ENCODE data around the gene OCIAD2. TPM values are rescaled to one million over a fixed set of nuclear protein-coding genes. Genes with fewer than 3 reads are reported as not detected.

Gene OCIAD2
- total and polyA plus RNA-seq, 2 of the 8 experiments (the other 6 are each of a cell fraction or from before 2014, with no cell fraction given) = 105 to 122 TPM

DNA sequence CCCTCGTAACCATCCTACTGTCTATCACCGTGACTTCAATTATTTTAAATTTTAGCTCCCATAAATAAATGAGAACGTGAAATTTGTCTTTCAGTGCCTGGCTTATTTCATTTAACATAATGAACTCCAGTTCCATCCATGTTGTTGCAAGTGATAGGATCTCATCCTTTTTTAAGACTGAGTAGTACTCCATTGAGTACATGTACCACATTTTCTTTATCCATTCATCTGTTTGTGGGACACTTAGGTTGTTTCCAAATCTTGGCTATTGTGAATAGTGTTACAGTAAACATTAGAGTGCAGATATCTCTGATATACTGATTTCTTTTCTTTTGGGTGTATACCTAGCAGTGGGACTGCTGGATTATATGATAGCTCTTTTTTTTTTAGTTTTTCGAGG is 42.8 kb downstream of the OCIAD2 start:
- no peak overlapping the region for H2BK120ac ChIP-seq (replicated peaks; ENCODE audit: low read depth, low read length)
- DNase-seq (ENCODE audit: low read depth in 1 of 2, low spot score in 2 of 2) (no peak), FAIRE-seq (no peak)
- WGBS, 2 experiments (ENCODE audit: extremely low coverage in 1 of 2, insufficient coverage in 1 of 2, insufficient read length in 1 of 2, insufficient replicate concordance in 2 of 2, low coverage in 1 of 2, low lambda C conversion rate in 2 of 2, missing lambda C conversion rate in 1 of 2) = 89% methylated on average over 4 of the region's 4 CpGs; no CpG with 5 or more reads in 1 of the 2 experiments
- no peak overlapping the region for H3K23ac ChIP-seq (ENCODE audit: insufficient read length)
- no peak overlapping the region for H3K56ac ChIP-seq (replicated peaks; ENCODE audit: insufficient read length, low read depth, low read length)
- H3K18ac ChIP-seq (ENCODE audit: extremely low read depth, low read length) = no peak overlapping the region
- ChIA-PET CTCF (ENCODE audit: partially characterized antibody) (interaction anchor here (0.8 kb wide), 1 partner anchor 67 kb away, joined by 4 read pairs; no protein-coding TSS in a partner anchor), POLR2A (ENCODE audit: partially characterized antibody) (interaction anchor here (1.2 kb wide), 1 partner anchor 15 kb away, joined by 4 read pairs; no protein-coding TSS in a partner anchor)
- H3K4me2 ChIP-seq (ENCODE audit: insufficient read depth in 1 of 2, low read depth in 2 of 2, low read length in 2 of 2) = no peak overlapping the region
- H2BK20ac ChIP-seq (ENCODE audit: low read length) = no peak overlapping the region
- peaks cover 0 to 22% (median 10%) of the 10 kb centered on the region in 4 experiments; a peak in 4 of 8 replicates for H3K36me3 ChIP-seq (ENCODE audit: control insufficient read depth in 2 of 4, insufficient read depth in 4 of 4, low read length in 3 of 4)
- H2AFZ ChIP-seq (ENCODE audit: low read length) = no peak overlapping the region
- H4K91ac ChIP-seq (replicated peaks; ENCODE audit: insufficient read length, low read length) = no peak overlapping the region
- H2BK15ac ChIP-seq (ENCODE audit: low read length) = no peak overlapping the region
- H2AK5ac ChIP-seq (ENCODE audit: low read depth, low read length) = no peak overlapping the region
- no peak overlapping the region for H3K14ac ChIP-seq (ENCODE audit: insufficient read length)
- no peaks in the 10 kb centered on the region for H4K20me1 ChIP-seq (replicated peaks in 1 of 2; ENCODE audit: control insufficient read depth in 1 of 2, insufficient read depth in 2 of 2, low read length in 2 of 2)
- H4K5ac ChIP-seq (ENCODE audit: insufficient read length, low read depth, low read length) = no peak overlapping the region
- H3K9ac ChIP-seq (replicated peaks in 1 of 4; ENCODE audit: extremely low read depth in 1 of 4, low read depth in 3 of 4, low read length in 3 of 4) = no peak overlapping the region
- no peak overlapping the region for H4K8ac ChIP-seq (ENCODE audit: extremely low read depth, insufficient read depth, low read length)
- H3K4me1 ChIP-seq (replicated peaks in 1 of 4; ENCODE audit: control insufficient read depth in 3 of 4, insufficient read depth in 4 of 4, low read length in 3 of 4) = no peaks in the 10 kb centered on the region
- no peak overlapping the region for H3K27ac ChIP-seq (ENCODE audit: low read depth, low read length)
- H2BK5ac ChIP-seq (ENCODE audit: low read depth, low read length) = no peak overlapping the region
- TF ChIP-seq E2F6 (IDR thresholded peaks at IDR 0.05) = no peak
- no peak for TF ChIP-seq JUND (IDR thresholded peaks at IDR 0.05; ENCODE audit: low read length)
- no peak for TF ChIP-seq BCL11A (IDR thresholded peaks at IDR 0.05; ENCODE audit: low read depth in 2 of 2, low read length in 2 of 2)
- no peak for TF ChIP-seq KDM1A (IDR thresholded peaks at IDR 0.05; ENCODE audit: borderline replicate concordance, low read length)
- TF ChIP-seq USF2 (IDR thresholded peaks at IDR 0.05; ENCODE audit: low read length) = no peak
- no peak for TF ChIP-seq TCF12 (IDR thresholded peaks at IDR 0.05; ENCODE audit: low read depth, low read length)
- TF ChIP-seq JUN (IDR thresholded peaks at IDR 0.05; ENCODE audit: low read depth, low read length) = no peak
- TF ChIP-seq CTBP2 (IDR thresholded peaks at IDR 0.05; ENCODE audit: borderline replicate concordance, insufficient read depth, insufficient read length, low read length) = no peak
- TF ChIP-seq CTCF (IDR thresholded peaks at IDR 0.05; ENCODE audit: control extremely low read depth in 1 of 3, insufficient read depth in 1 of 3, low read depth in 1 of 3, low read length in 3 of 3) = no peak
- no peaks in the 10 kb centered on the region for H3K79me2 ChIP-seq (ENCODE audit: control insufficient read depth in 1 of 2, insufficient read depth in 2 of 2, low read length in 2 of 2)
- H3K4ac ChIP-seq (replicated peaks; ENCODE audit: insufficient read length, low read depth, low read length) = no peak overlapping the region
- peaks cover 0 to 2% of the 10 kb centered on the region in 2 experiments; a peak in 1 of 4 replicates for H3K9me3 ChIP-seq (ENCODE audit: insufficient read depth in 2 of 2, low read depth in 1 of 2, low read length in 1 of 2)
- no peaks in the 10 kb centered on the region for H3K23me2 ChIP-seq (ENCODE audit: low read depth, low read length)
- no peaks in the 10 kb centered on the region for H3K79me1 ChIP-seq (ENCODE audit: low read depth, low read length)
- no peak overlapping the region for H2BK12ac ChIP-seq (ENCODE audit: low read depth, low read length)
- no peaks in the 10 kb centered on the region for H3K27me3 ChIP-seq (replicated peaks in 1 of 4; ENCODE audit: control insufficient read depth in 3 of 4, extremely low read depth in 1 of 4, insufficient read depth in 3 of 4, low read length in 3 of 4)
- no peak overlapping the region for H3K4me3 ChIP-seq (ENCODE audit: extremely low read depth in 1 of 4, insufficient read depth in 2 of 4, low read depth in 3 of 4, low read length in 4 of 4)
